Fibroblast of the conjunctiva (primary cell): Measurements from ENCODE around the gene CCDC88A.
A peak's percentile ranks its signal among the peaks of the same experiment; 100 is the strongest.
"Not testable (repeated sequence)": the region's sequence is repeated elsewhere in the genome, so short reads cannot be mapped to it uniquely, and the experiment has no call there.

Source experiments
- DNase-seq: peaks from one replicate; pipeline ENCODE4 v3.0.0-alpha.2; 2010; ENCODE audit warnings: low read depth

Gene CCDC88A

GRCh38 chr2:55385516-55385915 lies 34.1 kb downstream of the CCDC88A start:
- DNase-seq, result not testable (repeated sequence)

GRCh38 chr2:55384786-55385185 lies 34.9 kb downstream of the CCDC88A start:
- no peak for DNase-seq

GRCh38 chr2:55371376-55371775 lies 48.3 kb downstream of the CCDC88A start:
- no peak for DNase-seq

GRCh38 chr2:55370208-55370607 lies 49.4 kb downstream of the CCDC88A start:
- DNase-seq, result no peak

GRCh38 chr2:55365303-55365702 lies 54.4 kb downstream of the CCDC88A start:
- no peak for DNase-seq

GRCh38 chr2:55364189-55365055 lies 55.2 kb downstream of the CCDC88A start:
- DNase-seq, result peak; percentile 96

- no peak for DNase-seq
These were observed 56.0 kb downstream of the CCDC88A start for GRCh38 chr2:55363636-55364035.

GRCh38 chr2:55361465-55362189 lies 58.0 kb downstream of the CCDC88A start:
- peak; percentile 14 for DNase-seq

- no peak for DNase-seq
These were observed 61.2 kb downstream of the CCDC88A start for GRCh38 chr2:55358451-55358850.

GRCh38 chr2:55357927-55358326 lies 61.7 kb downstream of the CCDC88A start:
- no peak for DNase-seq

GRCh38 chr2:55357164-55357563 lies 62.5 kb downstream of the CCDC88A start:
- DNase-seq, result no peak

GRCh38 chr2:55356136-55356535 lies 63.5 kb downstream of the CCDC88A start:
- not testable (repeated sequence) for DNase-seq

- no peak for DNase-seq
These were observed 64.2 kb downstream of the CCDC88A start for GRCh38 chr2:55355451-55355850.

- no peak for DNase-seq
These were observed 68.0 kb downstream of the CCDC88A start for GRCh38 chr2:55351672-55352071.

- no peak for DNase-seq
These were observed 74.6 kb downstream of the CCDC88A start for GRCh38 chr2:55345064-55345463.

GRCh38 chr2:55338268-55338667 lies 81.4 kb downstream of the CCDC88A start:
- no peak for DNase-seq

- no peak for DNase-seq
These were observed 84.9 kb downstream of the CCDC88A start for GRCh38 chr2:55334728-55335127.

GRCh38 chr2:55330541-55331297 lies 88.9 kb downstream of the CCDC88A start:
- no peak for DNase-seq

- no peak for DNase-seq
These were observed 92.0 kb downstream of the CCDC88A start for GRCh38 chr2:55327470-55328230.

- DNase-seq, result no peak
These were observed 104.7 kb downstream of the CCDC88A start for GRCh38 chr2:55314985-55315384.

- peak; percentile 12 for DNase-seq
These were observed 108.2 kb downstream of the CCDC88A start for GRCh38 chr2:55311444-55311870.

GRCh38 chr2:55309446-55309845 lies 110.2 kb downstream of the CCDC88A start:
- DNase-seq, result peak; percentile 14
